H9 (cell line): ENCODE measurements around the gene KLC4. TPM values are rescaled to one million over a fixed set of nuclear protein-coding genes. Genes with fewer than 3 reads are reported as not detected.
A peak's percentile ranks its signal among the peaks of the same experiment; 100 is the strongest.

Experiments
- DNase-seq: peaks from one replicate; pipeline ENCODE4 v3.0.0-alpha.2; 2017
- H2AFZ ChIP-seq: one replicate; pipeline ENCODE4 v1.6.1; 2013; ENCODE audit warnings: mild to moderate bottlenecking, low read length, control low read depth, moderate library complexity
- H2AK5ac ChIP-seq: 2 replicates; pipeline ENCODE4 v1.6.1; 2013; ENCODE audit warnings: low read length, control low read depth, mixed read lengths; ENCODE audit not compliant: insufficient read length
- H2BK120ac ChIP-seq: one replicate; pipeline ENCODE4 v1.6.1; 2013; ENCODE audit warnings: low read depth, mild to moderate bottlenecking, low read length, control low read depth, inconsistent platforms; ENCODE audit not compliant: poor library complexity, severe bottlenecking
- H2BK12ac ChIP-seq: 2 replicates; pipeline ENCODE4 v1.6.1; 2013; ENCODE audit warnings: low read length, control low read depth, mixed read lengths, low read depth; ENCODE audit not compliant: insufficient read length
- H2BK15ac ChIP-seq: 2 replicates; pipeline ENCODE4 v1.6.1; 2013; ENCODE audit warnings: low read depth, low read length, control low read depth
- H2BK20ac ChIP-seq: one replicate; pipeline ENCODE4 v1.6.1; 2013; ENCODE audit warnings: low read depth, mild to moderate bottlenecking, low read length, control low read depth, inconsistent platforms; ENCODE audit not compliant: poor library complexity, severe bottlenecking
- H2BK5ac ChIP-seq: 2 replicates; pipeline ENCODE4 v1.6.1; 2013; ENCODE audit warnings: low read length, control low read depth, mixed read lengths; ENCODE audit not compliant: insufficient read length
- H3K14ac ChIP-seq: 2 replicates; pipeline ENCODE4 v1.6.1; 2013; ENCODE audit warnings: low read length, control low read depth; ENCODE audit not compliant: insufficient read depth
- H3K18ac ChIP-seq: 2 replicates; pipeline ENCODE4 v1.6.1; 2013; ENCODE audit warnings: low read depth, mild to moderate bottlenecking, mixed read lengths, low read length, control low read depth; ENCODE audit not compliant: insufficient read length
- H3K23ac ChIP-seq: 2 replicates; pipeline ENCODE4 v1.6.1; 2013; ENCODE audit warnings: low read length, control low read depth, mixed read lengths, low read depth; ENCODE audit not compliant: insufficient read length
- H3K23me2 ChIP-seq: 2 replicates; pipeline ENCODE4 v1.6.1; 2013; ENCODE audit warnings: low read depth, mild to moderate bottlenecking, mixed read lengths, low read length, control low read depth; ENCODE audit not compliant: insufficient read length, poor library complexity, severe bottlenecking
- H3K27ac ChIP-seq: 2 replicates; pipeline ENCODE4 v1.5.1; 2013; ENCODE audit warnings: low read length, control low read depth, mixed read lengths, low read depth; ENCODE audit not compliant: insufficient read length
- H3K27me3 ChIP-seq: 2 replicates; pipeline ENCODE4 v1.6.1; 2013; ENCODE audit warnings: low read length, control low read depth, inconsistent platforms; ENCODE audit not compliant: insufficient read depth
- H3K4ac ChIP-seq: 2 replicates; pipeline ENCODE4 v1.6.1; 2013; ENCODE audit warnings: low read depth, mild to moderate bottlenecking, control low read depth, inconsistent platforms, low read length, moderate library complexity
- H3K4me1 ChIP-seq: 2 replicates; pipeline ENCODE4 v1.6.1; 2013; ENCODE audit warnings: low read length, control low read depth, inconsistent platforms; ENCODE audit not compliant: insufficient read depth
- H3K4me2 ChIP-seq: 2 replicates; pipeline ENCODE4 v1.6.1; 2013; ENCODE audit warnings: low read length, control low read depth, mixed read lengths; ENCODE audit not compliant: insufficient read length, insufficient read depth
- H3K56ac ChIP-seq: 2 replicates; pipeline ENCODE4 v1.6.1; 2013; ENCODE audit warnings: low read depth, mild to moderate bottlenecking, mixed read lengths, low read length, control low read depth; ENCODE audit not compliant: insufficient read length
- H3K79me1 ChIP-seq: 2 replicates; pipeline ENCODE4 v1.6.1; 2013; ENCODE audit warnings: low read depth, mild to moderate bottlenecking, moderate library complexity, low read length, control low read depth, inconsistent platforms; ENCODE audit not compliant: insufficient read depth, poor library complexity, severe bottlenecking
- H3K79me2 ChIP-seq: 2 replicates; pipeline ENCODE4 v1.6.1; 2013; ENCODE audit warnings: low read length, control low read depth, inconsistent platforms; ENCODE audit not compliant: insufficient read depth
- H3K9ac ChIP-seq: 2 replicates; pipeline ENCODE4 v1.6.1; 2013; ENCODE audit warnings: low read length, control low read depth, mixed read lengths; ENCODE audit not compliant: insufficient read length; ENCODE audit errors: extremely low read depth
- H3K9me3 ChIP-seq: one replicate; pipeline ENCODE4 v1.6.1; 2013; ENCODE audit warnings: low read depth, low read length, inconsistent platforms; ENCODE audit not compliant: control insufficient read depth
- H3T11ph ChIP-seq: one replicate; pipeline ENCODE4 v1.6.1; 2013; ENCODE audit warnings: mild to moderate bottlenecking, low read length, control low read depth, inconsistent platforms
- H4K20me1 ChIP-seq: one replicate; pipeline ENCODE4 v1.6.1; 2013; ENCODE audit not compliant: control insufficient read depth, insufficient read length, insufficient read depth
- H4K5ac ChIP-seq: 2 replicates; pipeline ENCODE4 v1.6.1; 2013; ENCODE audit warnings: low read depth, mild to moderate bottlenecking, mixed read lengths, low read length, control low read depth; ENCODE audit not compliant: insufficient read length
- H4K8ac ChIP-seq: replicated peaks from 2 replicates; pipeline ENCODE4 v1.6.1; 2013; ENCODE audit warnings: low read length, control low read depth, mixed read lengths, low read depth; ENCODE audit not compliant: insufficient read length
- H4K91ac ChIP-seq: 2 replicates; pipeline ENCODE4 v1.6.1; 2013; ENCODE audit warnings: low read depth, mild to moderate bottlenecking, moderate library complexity, mixed read lengths, low read length, control low read depth; ENCODE audit not compliant: insufficient read length
- H3K27ac Mint-ChIP-seq, 3 experiments: 2 replicates in 2 of 3; 3 replicates in 1 of 3; pipeline ENCODE4 v1.8.0; 2020 to 2021; ENCODE audit warnings: mixed read lengths in 3 of 3, mild to moderate bottlenecking in 1 of 3, moderate library complexity in 1 of 3
- H3K27me3 Mint-ChIP-seq: 2 replicates; pipeline ENCODE4 v1.8.0; 2021; ENCODE audit warnings: low read depth, mild to moderate bottlenecking, moderate library complexity, mixed read lengths
- H3K36me3 Mint-ChIP-seq, 3 experiments: 2 replicates in 2 of 3; 3 replicates in 1 of 3; pipeline ENCODE4 v1.8.0; 2020 to 2021; ENCODE audit warnings: low read depth in 3 of 3, mixed read lengths in 3 of 3; ENCODE audit not compliant: insufficient read depth in 1 of 3
- H3K4me1 Mint-ChIP-seq, 2 experiments: 2 replicates each; pipeline ENCODE4 v1.8.0; 2020; ENCODE audit warnings: mixed read lengths in 2 of 2
- H3K4me3 Mint-ChIP-seq, 2 experiments: 2 replicates in 1 of 2; 3 replicates in 1 of 2; pipeline ENCODE4 v1.8.0; 2020 to 2021; ENCODE audit warnings: mild to moderate bottlenecking in 2 of 2, mixed read lengths in 2 of 2, moderate library complexity in 1 of 2
- H3K9me3 Mint-ChIP-seq, 2 experiments: 2 replicates in 1 of 2; 3 replicates in 1 of 2; pipeline ENCODE4 v1.8.0; 2020; ENCODE audit warnings: mild to moderate bottlenecking in 2 of 2, mixed read lengths in 2 of 2, moderate library complexity in 1 of 2
- WGBS: extraction: QIAGEN DNeasy Blood & Tissue Kit; methylation state at CpG from one replicate; pipeline ENCODE4 v1.1.7; 2013; ENCODE audit warnings: missing lambda C conversion rate, low lambda C conversion rate, mixed read lengths; ENCODE audit not compliant: insufficient read length; ENCODE audit errors: extremely low coverage; 5-methylcytosine and 5-hydroxymethylcytosine counted together
- total RNA-seq: library from RNA; stranded (reverse); gene quantifications from 2 replicates; pipeline ENCODE4 v1.2.1, GENCODE V29; 2021
- TF ChIP-seq, protein P1 (sequence below): fragments of 200-600 bp; sonication (generic); conservative IDR thresholded peaks from 3 replicates; pipeline ENCODE4 v1.8.0; 2021; ENCODE audit warnings: antibody characterized with exemption, mild to moderate bottlenecking

KLC4 gene
- total RNA-seq, 1 experiment from 2014 or later, result 29.7 TPM

DNA sequence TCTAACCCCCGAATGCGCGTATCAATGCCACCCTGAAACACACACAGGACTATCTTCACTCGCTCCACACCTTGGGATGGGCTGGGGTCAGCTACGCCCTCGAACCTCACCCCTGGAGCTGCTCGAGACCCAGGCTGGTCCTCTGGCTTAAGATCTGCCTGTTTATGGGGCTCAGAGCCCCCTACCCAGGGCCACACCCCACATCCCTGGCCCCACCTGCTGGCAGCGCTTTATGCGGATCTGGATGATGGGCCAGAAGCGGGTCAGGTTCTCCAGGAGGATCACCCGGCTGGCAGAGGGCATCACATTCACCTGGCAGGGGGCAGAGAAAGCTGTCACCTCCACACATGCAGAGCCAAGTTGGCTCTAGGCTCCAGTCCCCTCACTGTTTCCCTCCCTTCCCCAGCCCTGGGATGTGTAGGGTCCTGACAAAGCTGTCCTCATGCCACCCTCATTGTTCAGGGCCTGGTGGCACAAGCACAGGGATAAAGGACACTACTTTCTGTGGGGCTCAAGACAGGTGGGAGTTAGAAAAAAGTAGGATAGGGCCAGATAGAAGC lies 14.0 kb upstream of the KLC4 start:
- Histone ChIP-seq H3K56ac (no peak overlapping the region), H3K14ac (no peak overlapping the region), H2BK12ac (no peak overlapping the region), H4K91ac (no peak overlapping the region), H3K79me2 (no peaks in the 10 kb centered on the region), H3K4ac (no peak overlapping the region), H3K4me2 (no peak overlapping the region), H2BK5ac (no peak overlapping the region), H3T11ph (no peak overlapping the region), H4K5ac (no peak overlapping the region), H2BK120ac (no peak overlapping the region), H2BK20ac (no peak overlapping the region), H3K9ac (no peak overlapping the region), H3K9me3 (no peaks in the 10 kb centered on the region), H2AFZ (no peak overlapping the region), H3K4me1 (no peaks in the 10 kb centered on the region), H4K20me1 (no peaks in the 10 kb centered on the region), H3K23ac (no peak overlapping the region), H3K23me2 (no peaks in the 10 kb centered on the region), H2AK5ac (no peak overlapping the region), H3K18ac (no peak overlapping the region), H3K79me1 (no peaks in the 10 kb centered on the region), H4K8ac (no peak overlapping the region), H3K27me3 (no peaks in the 10 kb centered on the region), H3K27ac (no peak overlapping the region), H2BK15ac (no peak overlapping the region)
- peak overlapping the region in 1 of 3 experiments; percentile 78; a peak in 2 of 7 replicates for H3K27ac Mint-ChIP-seq
- WGBS, result no CpG with 5 or more reads among the region's 11 CpGs
- no peaks in the 10 kb centered on the region for H3K27me3 Mint-ChIP-seq
- DNase-seq, result peak; percentile 22
- H3K4me1 Mint-ChIP-seq, result no peaks in the 10 kb centered on the region
- TF ChIP-seq, protein P1, sequence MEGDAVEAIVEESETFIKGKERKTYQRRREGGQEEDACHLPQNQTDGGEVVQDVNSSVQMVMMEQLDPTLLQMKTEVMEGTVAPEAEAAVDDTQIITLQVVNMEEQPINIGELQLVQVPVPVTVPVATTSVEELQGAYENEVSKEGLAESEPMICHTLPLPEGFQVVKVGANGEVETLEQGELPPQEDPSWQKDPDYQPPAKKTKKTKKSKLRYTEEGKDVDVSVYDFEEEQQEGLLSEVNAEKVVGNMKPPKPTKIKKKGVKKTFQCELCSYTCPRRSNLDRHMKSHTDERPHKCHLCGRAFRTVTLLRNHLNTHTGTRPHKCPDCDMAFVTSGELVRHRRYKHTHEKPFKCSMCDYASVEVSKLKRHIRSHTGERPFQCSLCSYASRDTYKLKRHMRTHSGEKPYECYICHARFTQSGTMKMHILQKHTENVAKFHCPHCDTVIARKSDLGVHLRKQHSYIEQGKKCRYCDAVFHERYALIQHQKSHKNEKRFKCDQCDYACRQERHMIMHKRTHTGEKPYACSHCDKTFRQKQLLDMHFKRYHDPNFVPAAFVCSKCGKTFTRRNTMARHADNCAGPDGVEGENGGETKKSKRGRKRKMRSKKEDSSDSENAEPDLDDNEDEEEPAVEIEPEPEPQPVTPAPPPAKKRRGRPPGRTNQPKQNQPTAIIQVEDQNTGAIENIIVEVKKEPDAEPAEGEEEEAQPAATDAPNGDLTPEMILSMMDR, result no peak
- no peaks in the 10 kb centered on the region; a peak in 2 of 5 replicates for H3K9me3 Mint-ChIP-seq
- H3K36me3 Mint-ChIP-seq, result peaks cover 22 to 80% (median 79%) of the 10 kb centered on the region in 3 experiments
- H3K4me3 Mint-ChIP-seq, result no peak overlapping the region
